ENCODE measurements around the gene SYNE2. TPM values are rescaled to one million over a fixed set of nuclear protein-coding genes. Genes with fewer than 3 reads are reported as not detected.

SYNE2 gene
- total RNA-seq, 2 experiments from 2014 or later = 150 to 212 TPM

GRCh38 chr14:63901434-63902085, 48.8 kb downstream of the SYNE2 start:
- intact Hi-C loops (cut with micrococcal nuclease; ENCODE audit: unreplicated experiment) = no loop called here
- BruUV-seq (replicated peaks) = no TSS peak
- H3K36me3 ChIP-seq (ENCODE audit: insufficient read depth, low read length) = peaks cover 11% of the 10 kb centered on the region; the same call in 1 of the 2 replicates
- ChIA-PET POLR2A (interaction anchor here (0.7 to 2.1 kb wide), 7 partner anchors 8 to 89 kb away, joined by 3 to 7 read pairs (median 4); no protein-coding TSS in a partner anchor), CTCF (ENCODE audit: unreplicated experiment) (no interaction called here)
- peaks cover 11% of the 10 kb centered on the region; the same call in 1 of the 2 replicates for H3K9me3 ChIP-seq (ENCODE audit: low read length)
- H3K27ac ChIP-seq (ENCODE audit: low read depth, low read length, poor library complexity, severe bottlenecking) = no peak overlapping the region
- H4K20me1 ChIP-seq (ENCODE audit: insufficient read depth, low read length) = no peaks in the 10 kb centered on the region
- no peak for DNase-seq (ENCODE audit: low spot score)
- no peaks in the 10 kb centered on the region for H3K9me2 ChIP-seq (ENCODE audit: insufficient read depth, low read length)
- H3K4me2 ChIP-seq (ENCODE audit: low read length) = no peak overlapping the region
- no peak for TF ChIP-seq EZH2phosphoT487 (IDR thresholded peaks at IDR 0.05; ENCODE audit: borderline replicate concordance, low read depth, low read length)
- TF ChIP-seq, protein P1, sequence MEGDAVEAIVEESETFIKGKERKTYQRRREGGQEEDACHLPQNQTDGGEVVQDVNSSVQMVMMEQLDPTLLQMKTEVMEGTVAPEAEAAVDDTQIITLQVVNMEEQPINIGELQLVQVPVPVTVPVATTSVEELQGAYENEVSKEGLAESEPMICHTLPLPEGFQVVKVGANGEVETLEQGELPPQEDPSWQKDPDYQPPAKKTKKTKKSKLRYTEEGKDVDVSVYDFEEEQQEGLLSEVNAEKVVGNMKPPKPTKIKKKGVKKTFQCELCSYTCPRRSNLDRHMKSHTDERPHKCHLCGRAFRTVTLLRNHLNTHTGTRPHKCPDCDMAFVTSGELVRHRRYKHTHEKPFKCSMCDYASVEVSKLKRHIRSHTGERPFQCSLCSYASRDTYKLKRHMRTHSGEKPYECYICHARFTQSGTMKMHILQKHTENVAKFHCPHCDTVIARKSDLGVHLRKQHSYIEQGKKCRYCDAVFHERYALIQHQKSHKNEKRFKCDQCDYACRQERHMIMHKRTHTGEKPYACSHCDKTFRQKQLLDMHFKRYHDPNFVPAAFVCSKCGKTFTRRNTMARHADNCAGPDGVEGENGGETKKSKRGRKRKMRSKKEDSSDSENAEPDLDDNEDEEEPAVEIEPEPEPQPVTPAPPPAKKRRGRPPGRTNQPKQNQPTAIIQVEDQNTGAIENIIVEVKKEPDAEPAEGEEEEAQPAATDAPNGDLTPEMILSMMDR (conservative IDR thresholded peaks at IDR 0.05; ENCODE audit: low read length) = no peak
- H3K4me3 ChIP-seq (ENCODE audit: low read depth, low read length, poor library complexity, severe bottlenecking) = no peak overlapping the region
- H3K79me2 ChIP-seq (ENCODE audit: insufficient read depth, low read depth, low read length) = peaks cover 56% of the 10 kb centered on the region; the same call in 1 of the 2 replicates
- H3K4me1 ChIP-seq (ENCODE audit: insufficient read depth, low read length, poor library complexity, severe bottlenecking) = no peaks in the 10 kb centered on the region
- H2AFZ ChIP-seq (ENCODE audit: low read length) = no peak overlapping the region

- H3K79me2 ChIP-seq (ENCODE audit: insufficient read depth, low read depth, low read length) = peaks cover 63% of the 10 kb centered on the region
- no peak for DNase-seq (ENCODE audit: low spot score)
- no TSS peak for BruUV-seq (replicated peaks)
- H3K9me2 ChIP-seq (ENCODE audit: insufficient read depth, low read length) = no peaks in the 10 kb centered on the region
- H3K9me3 ChIP-seq (ENCODE audit: low read length) = peaks cover 11% of the 10 kb centered on the region; the same call in 1 of the 2 replicates
- H2AFZ ChIP-seq (ENCODE audit: low read length) = no peak overlapping the region
- H3K4me2 ChIP-seq (ENCODE audit: low read length) = no peak overlapping the region
- peaks cover 14% of the 10 kb centered on the region; the same call in 1 of the 2 replicates for H3K36me3 ChIP-seq (ENCODE audit: insufficient read depth, low read length)
- POLR2A ChIA-PET = interaction anchor here (0.6 to 2.1 kb wide), 9 partner anchors 7 to 347 kb away, joined by 3 to 7 read pairs (median 4); no protein-coding TSS in a partner anchor
- intact Hi-C loops (cut with micrococcal nuclease; ENCODE audit: unreplicated experiment) = no loop called here
- no peaks in the 10 kb centered on the region for H4K20me1 ChIP-seq (ENCODE audit: insufficient read depth, low read length)
- no peak overlapping the region for H3K4me3 ChIP-seq (ENCODE audit: low read depth, low read length, poor library complexity, severe bottlenecking)
- H3K27ac ChIP-seq (ENCODE audit: low read depth, low read length, poor library complexity, severe bottlenecking) = no peak overlapping the region
- TF ChIP-seq, protein P1 (conservative IDR thresholded peaks at IDR 0.05; ENCODE audit: low read length) = no peak
- TF ChIP-seq EZH2phosphoT487 (IDR thresholded peaks at IDR 0.05; ENCODE audit: borderline replicate concordance, low read depth, low read length) = no peak
- H3K4me1 ChIP-seq (ENCODE audit: insufficient read depth, low read length, poor library complexity, severe bottlenecking) = no peaks in the 10 kb centered on the region
- CTCF ChIA-PET (ENCODE audit: unreplicated experiment) = no interaction called here
These were observed 49.7 kb downstream of the SYNE2 start for GRCh38 chr14:63902375-63902976.

- Histone ChIP-seq H4K20me1 (ENCODE audit: insufficient read depth, low read length) (no peaks in the 10 kb centered on the region), H3K36me3 (ENCODE audit: insufficient read depth, low read length) (peaks cover 25% of the 10 kb centered on the region), H3K9me2 (ENCODE audit: insufficient read depth, low read length) (no peaks in the 10 kb centered on the region; the same call in 1 of the 2 replicates), H3K4me3 (ENCODE audit: low read depth, low read length, poor library complexity, severe bottlenecking) (no peak overlapping the region), H3K4me2 (ENCODE audit: low read length) (no peak overlapping the region), H3K79me2 (ENCODE audit: insufficient read depth, low read depth, low read length) (peaks cover 68% of the 10 kb centered on the region), H3K27ac (ENCODE audit: low read depth, low read length, poor library complexity, severe bottlenecking) (no peak overlapping the region), H3K4me1 (ENCODE audit: insufficient read depth, low read length, poor library complexity, severe bottlenecking) (no peaks in the 10 kb centered on the region), H2AFZ (ENCODE audit: low read length) (no peak overlapping the region), H3K9me3 (ENCODE audit: low read length) (peaks cover 11% of the 10 kb centered on the region; the same call in 1 of the 2 replicates)
- ChIA-PET CTCF (ENCODE audit: unreplicated experiment) (no interaction called here), POLR2A (interaction anchor here (0.6 kb wide), 1 partner anchor 69 kb away, joined by 3 read pairs; no protein-coding TSS in a partner anchor)
- intact Hi-C loops (cut with micrococcal nuclease; ENCODE audit: unreplicated experiment) = no loop called here
- no TSS peak for BruUV-seq (replicated peaks)
- TF ChIP-seq, protein P1 (conservative IDR thresholded peaks at IDR 0.05; ENCODE audit: low read length) = no peak
- TF ChIP-seq EZH2phosphoT487 (IDR thresholded peaks at IDR 0.05; ENCODE audit: borderline replicate concordance, low read depth, low read length) = no peak
- DNase-seq (ENCODE audit: low spot score) = no peak
These were observed 51.9 kb downstream of the SYNE2 start for GRCh38 chr14:63904724-63905123.
